ENCODE data around the gene YPEL3. TPM values are rescaled to one million over a fixed set of nuclear protein-coding genes. Genes with fewer than 3 reads are reported as not detected.

The YPEL3 gene
- total RNA-seq, 1 donor from 2014 or later: 113 TPM

DNA sequence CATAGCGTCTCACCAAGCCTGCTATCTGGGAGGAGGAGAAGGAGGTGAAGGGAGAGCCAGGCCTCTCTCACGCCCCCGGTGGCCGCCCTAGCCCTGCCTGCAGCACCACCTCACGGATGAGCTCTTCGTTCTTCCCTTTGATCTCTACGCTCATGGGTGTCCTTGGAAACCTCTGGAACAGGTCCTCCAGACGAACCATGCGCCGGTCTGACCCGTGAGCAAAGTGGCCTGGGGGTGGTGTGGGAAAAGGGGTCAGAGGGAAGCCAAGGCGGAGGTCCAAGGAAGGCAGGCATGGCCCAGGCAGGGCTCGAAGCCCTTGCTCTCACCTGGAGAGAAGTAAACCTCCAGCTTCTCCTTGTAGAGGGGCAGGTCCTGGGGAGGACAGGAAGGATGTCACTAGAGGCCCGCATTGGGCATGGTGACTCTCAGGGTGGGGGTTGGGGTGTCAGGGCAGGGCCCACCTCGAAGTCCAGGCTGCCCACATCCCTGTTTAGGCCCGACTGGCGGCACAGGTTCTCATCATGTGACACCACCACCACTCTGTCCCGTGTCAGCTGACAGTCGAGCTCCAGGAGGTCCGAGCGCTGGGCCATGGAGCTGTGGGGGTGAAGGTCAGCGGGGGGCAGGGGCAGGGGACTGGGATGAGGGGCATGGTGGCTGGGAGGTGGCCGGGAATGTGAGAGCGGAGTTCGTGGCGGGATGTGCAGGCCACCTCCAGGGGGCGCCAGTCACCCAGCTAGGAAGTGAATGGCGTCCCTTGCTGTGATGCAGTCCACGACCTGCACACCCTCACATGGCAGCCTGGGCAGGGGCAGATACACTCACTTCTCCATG, 16.4 kb upstream of the YPEL3 start:
- no peak overlapping the region for H3K27ac ChIP-seq
- no peak overlapping the region for H3K4me3 ChIP-seq
- ATAC-seq (peak; percentile 51 to 55), DNase-seq (peak; percentile 72)
- intact Hi-C loops (cut with DNase I): no loop called here
- no peaks in the 10 kb centered on the region for H3K27me3 ChIP-seq (ENCODE audit: low read depth)
- H3K36me3 ChIP-seq: peaks cover 86% of the 10 kb centered on the region
- peaks cover 16% of the 10 kb centered on the region for H3K4me1 ChIP-seq
- H3K9me3 ChIP-seq: no peaks in the 10 kb centered on the region
- TF ChIP-seq, protein P1, sequence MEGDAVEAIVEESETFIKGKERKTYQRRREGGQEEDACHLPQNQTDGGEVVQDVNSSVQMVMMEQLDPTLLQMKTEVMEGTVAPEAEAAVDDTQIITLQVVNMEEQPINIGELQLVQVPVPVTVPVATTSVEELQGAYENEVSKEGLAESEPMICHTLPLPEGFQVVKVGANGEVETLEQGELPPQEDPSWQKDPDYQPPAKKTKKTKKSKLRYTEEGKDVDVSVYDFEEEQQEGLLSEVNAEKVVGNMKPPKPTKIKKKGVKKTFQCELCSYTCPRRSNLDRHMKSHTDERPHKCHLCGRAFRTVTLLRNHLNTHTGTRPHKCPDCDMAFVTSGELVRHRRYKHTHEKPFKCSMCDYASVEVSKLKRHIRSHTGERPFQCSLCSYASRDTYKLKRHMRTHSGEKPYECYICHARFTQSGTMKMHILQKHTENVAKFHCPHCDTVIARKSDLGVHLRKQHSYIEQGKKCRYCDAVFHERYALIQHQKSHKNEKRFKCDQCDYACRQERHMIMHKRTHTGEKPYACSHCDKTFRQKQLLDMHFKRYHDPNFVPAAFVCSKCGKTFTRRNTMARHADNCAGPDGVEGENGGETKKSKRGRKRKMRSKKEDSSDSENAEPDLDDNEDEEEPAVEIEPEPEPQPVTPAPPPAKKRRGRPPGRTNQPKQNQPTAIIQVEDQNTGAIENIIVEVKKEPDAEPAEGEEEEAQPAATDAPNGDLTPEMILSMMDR (IDR thresholded peaks at IDR 0.05): peak; percentile 66

DNA sequence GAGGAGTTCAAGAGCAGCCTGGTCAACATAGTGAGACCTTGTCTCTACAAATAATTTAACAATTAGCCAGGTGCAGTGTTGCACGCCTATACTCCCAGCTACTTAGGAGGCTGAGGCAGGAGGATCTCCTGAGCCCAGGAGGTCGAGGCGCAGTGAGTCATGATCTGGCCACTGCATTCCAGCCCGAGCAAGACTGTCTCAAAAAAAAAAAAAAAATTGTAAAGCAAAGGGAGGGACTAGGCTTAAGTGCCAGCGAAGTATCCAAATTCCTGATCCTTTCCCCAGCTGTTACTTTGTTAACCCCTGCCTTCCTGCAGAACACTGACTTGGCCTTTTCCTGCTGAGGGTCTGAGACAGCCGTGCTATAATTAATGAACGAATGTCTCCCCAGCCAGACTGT, 14.6 kb upstream of the YPEL3 start:
- TF ChIP-seq, protein P1 (IDR thresholded peaks at IDR 0.05): no peak
- Histone ChIP-seq H3K27ac (no peak overlapping the region), H3K4me1 (peaks cover 16% of the 10 kb centered on the region), H3K4me3 (no peak overlapping the region), H3K36me3 (peaks cover 82% of the 10 kb centered on the region), H3K27me3 (ENCODE audit: low read depth) (no peaks in the 10 kb centered on the region), H3K9me3 (no peaks in the 10 kb centered on the region)
- intact Hi-C loops (cut with DNase I): no loop called here
- no peak for DNase-seq
- no peak for ATAC-seq

DNA sequence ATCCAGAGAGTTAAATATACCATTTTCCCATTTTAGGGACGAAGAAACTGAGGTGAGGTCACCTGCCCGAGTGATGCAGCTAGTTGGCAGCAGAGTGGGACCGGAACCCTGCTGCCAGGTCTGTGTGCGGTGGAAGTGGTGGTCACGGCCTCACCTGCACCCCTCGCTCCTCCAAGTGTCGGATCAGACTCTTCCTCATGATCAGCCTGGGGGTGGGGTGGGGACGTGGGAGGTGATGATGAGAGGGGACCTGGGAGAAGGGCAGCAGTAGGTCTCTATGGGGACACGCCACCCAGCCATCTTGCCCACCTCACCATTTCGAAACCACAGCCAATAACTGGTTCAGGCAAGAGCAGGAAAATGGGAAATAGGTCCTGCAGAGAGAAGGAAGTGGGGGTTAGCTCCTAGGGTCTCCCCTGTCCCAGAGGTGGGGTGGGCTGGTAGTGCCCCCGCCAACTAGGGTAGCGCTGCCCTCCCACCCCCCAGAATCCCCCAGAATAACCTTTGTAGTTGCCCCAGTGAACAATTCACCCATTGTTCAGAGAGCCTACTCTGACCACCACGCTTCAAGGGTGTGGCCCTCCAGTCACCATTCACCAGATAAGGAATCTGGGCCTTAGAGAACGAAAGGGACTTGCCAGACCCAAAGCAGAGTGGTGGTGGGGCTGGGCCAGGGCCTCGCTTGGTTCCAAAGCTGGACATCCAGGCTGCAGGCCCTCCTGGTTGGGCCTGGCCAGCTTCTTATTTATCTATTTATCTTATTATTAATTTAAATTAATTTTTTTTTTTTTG, 12.2 kb upstream of the YPEL3 start:
- ATAC-seq (no peak), DNase-seq (no peak)
- Histone ChIP-seq H3K27ac (no peak overlapping the region), H3K36me3 (peaks cover 75% of the 10 kb centered on the region), H3K4me1 (peaks cover 5% of the 10 kb centered on the region), H3K9me3 (no peaks in the 10 kb centered on the region), H3K4me3 (no peak overlapping the region), H3K27me3 (ENCODE audit: low read depth) (no peaks in the 10 kb centered on the region)
- TF ChIP-seq, protein P1 (IDR thresholded peaks at IDR 0.05): no peak
- intact Hi-C loops (cut with DNase I): no loop called here

DNA sequence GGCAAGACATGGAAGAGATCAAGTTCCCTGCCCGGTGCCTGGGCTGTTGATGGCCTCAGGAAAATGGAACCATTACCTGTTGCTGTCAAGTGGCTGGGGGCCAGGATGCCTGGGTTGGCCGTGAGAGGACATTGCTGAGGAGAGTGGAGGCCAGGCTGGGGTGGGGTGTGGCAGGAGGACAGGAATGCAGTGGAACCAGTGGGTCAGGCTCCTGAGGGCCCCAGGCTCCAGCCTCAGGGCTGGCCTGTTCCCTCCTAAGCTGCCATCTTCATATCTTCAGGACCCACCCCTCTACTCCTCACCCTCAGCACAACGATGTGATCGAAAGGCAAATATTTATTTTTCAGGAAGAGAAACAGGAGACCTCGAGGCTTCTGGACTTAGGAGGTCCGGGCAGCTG, 8.5 kb upstream of the YPEL3 start:
- Histone ChIP-seq H3K36me3 (peaks cover 44% of the 10 kb centered on the region), H3K4me3 (no peak overlapping the region), H3K4me1 (no peaks in the 10 kb centered on the region), H3K27me3 (ENCODE audit: low read depth) (no peaks in the 10 kb centered on the region), H3K9me3 (no peaks in the 10 kb centered on the region), H3K27ac (peak overlapping the region; percentile 63)
- DNase-seq (peak; percentile 83), ATAC-seq (peak; percentile 95 to 96)
- intact Hi-C loops (cut with DNase I): no loop called here
- TF ChIP-seq, protein P1 (IDR thresholded peaks at IDR 0.05): no peak

DNA sequence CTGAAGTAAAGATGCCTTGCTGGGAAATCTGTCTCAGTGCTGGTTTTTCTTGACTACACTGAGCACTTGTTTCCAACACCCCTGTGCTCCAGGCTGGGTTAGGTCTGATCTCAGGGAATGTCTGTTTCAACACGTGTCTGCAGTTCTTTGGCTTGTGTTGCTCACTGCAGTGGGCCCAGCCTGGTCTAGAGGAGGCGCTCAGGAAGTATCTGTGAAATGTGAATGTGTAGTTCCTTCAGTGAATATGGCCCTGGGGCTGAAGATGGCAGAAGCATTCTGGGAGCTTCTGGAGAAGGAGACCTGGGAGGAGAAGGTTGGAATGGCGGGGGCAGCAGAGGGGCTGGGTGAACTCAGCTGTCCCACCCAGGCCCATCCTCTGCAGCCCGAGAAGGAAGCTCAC, 8.1 kb upstream of the YPEL3 start:
- Histone ChIP-seq H3K27me3 (ENCODE audit: low read depth) (no peaks in the 10 kb centered on the region), H3K4me3 (no peak overlapping the region), H3K36me3 (peaks cover 40% of the 10 kb centered on the region), H3K27ac (peak overlapping the region; percentile 63), H3K4me1 (no peaks in the 10 kb centered on the region), H3K9me3 (no peaks in the 10 kb centered on the region)
- TF ChIP-seq, protein P1 (IDR thresholded peaks at IDR 0.05): no peak
- intact Hi-C loops (cut with DNase I): no loop called here
- DNase-seq: no peak
- ATAC-seq: peak; percentile 5

Data from lower lobe of right lung (tissue), 2 donors.